ENCODE results near the gene ERVFRD-1.
"Not testable (repeated sequence)": the region's sequence is repeated elsewhere in the genome, so short reads cannot be mapped to it uniquely, and the experiment has no call there.

Gene ERVFRD-1

DNA sequence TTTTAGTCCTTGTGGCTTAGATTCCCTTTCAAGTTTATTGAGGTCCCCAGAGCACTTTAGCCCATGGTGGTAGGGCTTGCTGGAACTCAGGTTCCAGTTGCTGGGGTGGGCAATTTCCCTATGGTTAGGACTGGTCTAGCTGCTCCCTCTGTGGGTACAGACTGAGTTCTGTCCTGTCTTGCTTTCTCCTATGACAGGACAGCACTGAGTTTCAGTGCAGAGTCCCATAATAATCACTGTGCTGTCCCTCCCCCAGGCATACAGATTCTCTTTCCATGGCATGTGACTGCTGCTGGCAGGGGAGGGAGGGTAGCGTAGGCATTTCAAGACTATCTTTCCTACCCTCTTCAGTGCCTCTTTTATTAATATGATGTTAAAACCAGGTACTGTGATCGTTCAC lies 17.1 kb upstream of the ERVFRD-1 start:
- DNase-seq: no peak

DNA sequence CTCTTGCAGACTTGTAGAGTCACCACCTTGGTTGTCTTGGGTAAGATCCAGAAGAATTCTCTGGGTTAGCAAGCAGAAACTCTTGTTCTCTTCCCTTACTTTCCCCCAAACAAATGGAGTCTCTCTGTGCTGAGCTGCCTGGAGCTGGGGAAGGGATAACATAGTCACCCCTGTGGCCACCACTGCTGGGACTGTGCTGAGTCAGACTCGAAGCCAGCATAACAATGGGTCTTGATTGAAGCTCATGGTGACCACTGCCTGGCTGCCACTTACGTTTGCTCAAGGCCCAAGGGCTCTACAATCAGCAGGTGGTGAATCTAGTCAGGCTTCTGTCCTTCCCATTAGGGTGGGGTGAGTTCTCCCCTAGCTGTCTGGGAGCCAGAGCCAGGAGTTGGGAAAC lies 15.4 kb upstream of the ERVFRD-1 start:
- no peak for DNase-seq

DNA sequence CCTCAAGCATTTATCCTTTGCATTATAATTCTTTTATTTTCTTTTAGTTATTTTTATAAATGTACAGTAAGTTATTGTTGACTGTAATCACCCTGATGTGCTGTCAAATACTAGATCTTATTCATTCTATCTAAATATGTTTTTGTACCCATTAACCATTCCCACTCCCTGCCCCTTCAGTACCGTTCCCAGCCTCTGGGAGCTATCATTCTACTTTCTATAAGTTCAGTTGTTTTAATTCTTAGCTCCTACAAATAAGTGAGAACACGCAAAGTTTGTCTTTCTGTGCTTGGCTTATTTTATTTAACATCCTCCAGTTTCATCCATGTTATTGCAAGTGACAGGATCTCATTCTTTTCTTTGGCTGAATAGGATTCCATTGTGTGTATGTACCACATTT lies 12.5 kb upstream of the ERVFRD-1 start:
- DNase-seq: no peak

DNA sequence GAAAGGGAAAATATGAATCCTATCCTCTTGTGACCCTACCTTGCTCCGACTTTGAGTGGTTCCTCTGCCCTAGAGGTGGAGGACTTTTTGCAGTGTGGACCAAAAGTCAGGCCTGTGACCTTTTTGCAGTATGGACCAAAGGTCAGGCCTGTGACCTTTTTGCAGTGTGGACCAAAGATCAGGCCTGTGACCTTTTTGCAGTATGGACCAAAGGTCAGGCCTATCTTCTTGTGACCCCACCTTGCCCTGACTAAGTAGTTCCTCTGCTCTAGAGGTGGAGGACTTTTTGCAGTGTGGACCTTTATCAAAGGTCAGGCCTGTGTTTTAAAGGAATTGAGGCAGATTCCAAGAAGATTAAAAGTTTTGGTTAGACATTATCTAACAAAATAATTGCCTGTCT lies 10.9 kb upstream of the ERVFRD-1 start:
- DNase-seq: no peak

DNA sequence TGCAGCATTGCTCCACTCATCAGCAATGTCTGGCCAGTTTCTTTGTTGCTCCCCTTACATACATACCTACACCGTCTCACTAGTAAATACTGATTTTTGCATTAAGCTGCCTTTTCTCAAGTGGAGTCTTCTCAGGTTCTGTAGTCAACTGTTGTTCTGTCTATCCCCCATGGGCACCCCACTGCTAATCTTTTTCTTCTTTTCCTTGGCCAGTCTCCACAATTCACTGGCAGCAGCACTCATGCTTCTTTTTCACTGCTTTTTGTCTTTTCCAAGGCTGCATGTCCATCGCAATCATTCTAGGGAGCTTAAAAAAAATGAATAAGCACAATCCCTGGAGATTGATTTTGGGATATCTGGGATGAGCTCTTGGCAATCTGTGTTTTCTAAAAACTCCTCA lies 10.3 kb upstream of the ERVFRD-1 start:
- no peak for DNase-seq

DNA sequence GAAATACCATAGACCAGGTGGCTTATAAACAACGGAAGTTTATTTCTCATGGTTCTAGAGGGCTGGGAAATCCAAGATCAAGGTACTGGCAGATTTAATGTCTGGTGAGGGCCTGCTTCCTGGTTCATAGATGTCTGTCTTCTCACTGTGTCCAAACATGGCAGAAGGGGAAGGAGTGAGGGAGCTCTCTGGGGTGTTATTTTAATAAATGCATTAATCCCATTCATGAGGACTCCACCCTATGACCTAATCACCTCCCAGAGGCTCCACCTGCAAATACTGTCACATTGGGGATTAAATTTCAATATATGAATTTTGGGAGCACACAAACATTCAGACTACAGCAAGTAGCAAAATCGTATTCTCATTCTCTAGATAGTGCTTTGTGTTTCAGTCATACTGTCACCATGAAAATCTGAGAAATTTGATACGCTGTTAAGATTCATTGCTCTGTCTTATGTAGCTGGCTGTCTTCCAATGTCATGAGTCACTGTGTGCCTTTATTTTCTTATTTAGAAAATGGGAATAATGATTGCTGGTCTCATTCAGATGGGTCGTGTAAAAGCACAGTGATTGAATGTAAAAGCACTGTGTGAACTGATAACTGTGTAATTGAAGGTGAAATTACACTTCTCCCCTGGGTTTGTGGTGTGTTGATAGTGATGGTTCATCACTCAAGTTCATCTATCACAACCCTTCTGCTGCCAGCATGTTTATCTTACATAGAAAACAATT lies 8.9 kb upstream of the ERVFRD-1 start:
- no peak for DNase-seq

DNA sequence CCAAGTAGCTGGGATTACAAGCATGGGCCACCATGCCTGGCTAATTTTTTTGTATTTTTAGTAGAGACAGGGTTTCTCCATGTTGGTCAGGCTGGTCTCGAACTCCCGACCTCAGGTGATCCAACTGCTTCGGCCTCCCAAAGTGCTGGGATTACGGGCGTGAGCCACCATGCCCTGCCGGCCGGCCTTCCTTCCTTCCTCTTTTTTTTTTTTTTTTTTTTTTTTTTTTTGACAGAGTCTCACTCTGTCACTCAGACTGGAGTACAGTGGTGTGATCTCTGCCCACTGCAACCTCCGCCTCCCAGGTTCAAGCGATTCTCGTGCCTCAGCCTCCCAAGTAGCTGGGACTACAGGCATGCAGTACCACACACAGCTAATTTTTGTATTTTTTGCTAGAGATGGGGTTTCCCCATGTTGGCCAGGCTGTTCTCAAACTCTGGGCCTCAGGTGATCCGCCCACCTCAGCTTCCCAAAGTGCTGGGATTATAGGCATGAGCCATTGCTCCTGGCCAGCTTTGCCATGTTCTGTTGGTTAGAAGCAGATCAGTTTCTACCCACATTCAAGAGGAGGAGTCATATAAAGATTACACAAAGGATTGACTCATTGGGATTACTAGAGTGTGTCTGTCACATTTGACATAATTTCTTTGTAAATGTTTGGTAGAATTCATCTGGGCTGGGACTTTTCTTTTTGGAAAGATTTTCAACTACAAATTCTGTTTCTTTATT lies 4.4 kb upstream of the ERVFRD-1 start:
- DNase-seq: not testable (repeated sequence)

DNA sequence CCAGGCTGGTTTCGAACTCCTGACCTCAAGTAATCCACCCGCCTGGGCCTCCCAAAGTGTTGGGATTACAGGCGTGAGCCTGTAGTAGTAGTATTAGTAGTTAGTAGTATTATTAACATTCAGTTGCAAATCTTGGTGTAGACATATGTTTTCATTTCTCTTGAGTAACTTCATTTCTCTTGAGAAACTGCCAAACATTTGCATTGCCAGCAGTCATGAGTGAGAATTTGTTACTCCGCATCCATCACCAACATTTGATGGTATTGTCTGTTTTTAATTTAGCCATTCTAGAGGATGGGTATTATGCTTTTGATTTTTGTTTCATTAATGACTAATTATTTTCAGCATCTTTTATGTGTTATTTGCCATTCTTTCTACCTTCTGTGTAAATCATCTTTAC lies 1.5 kb upstream of the ERVFRD-1 start:
- DNase-seq: no peak

DNA sequence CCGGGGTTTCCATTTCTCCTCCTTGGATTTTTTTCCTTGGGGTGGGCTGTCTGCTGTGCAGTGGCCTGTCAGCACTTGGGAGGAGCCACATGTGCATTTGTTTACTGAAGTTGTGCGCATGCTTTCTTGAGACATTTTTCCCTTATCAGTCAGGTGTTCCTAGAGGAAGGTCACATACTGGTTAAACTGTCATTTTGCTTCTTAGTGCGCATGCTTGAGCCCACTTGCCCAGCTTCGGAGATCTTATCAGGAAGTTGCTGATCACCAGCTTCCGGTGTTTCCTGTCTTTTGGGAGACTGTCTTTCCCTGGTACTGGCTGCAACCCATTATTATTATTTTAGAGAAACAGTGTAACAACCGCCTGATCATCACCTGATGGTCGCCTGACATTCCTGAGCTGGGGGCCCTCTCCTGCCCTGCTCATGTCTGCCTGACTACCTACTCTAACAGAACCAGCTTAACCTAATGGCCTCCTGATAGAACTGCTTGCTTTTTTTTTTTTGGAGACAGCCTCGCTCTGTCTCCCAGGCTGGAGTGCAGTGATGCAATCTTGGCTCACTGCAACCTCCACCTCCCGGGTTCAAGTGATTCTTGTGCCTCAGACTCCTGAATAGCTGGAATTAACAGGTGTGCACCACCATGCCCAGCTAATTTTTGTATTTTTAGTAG lies 378 bp upstream of the ERVFRD-1 start:
- no peak for DNase-seq

DNA sequence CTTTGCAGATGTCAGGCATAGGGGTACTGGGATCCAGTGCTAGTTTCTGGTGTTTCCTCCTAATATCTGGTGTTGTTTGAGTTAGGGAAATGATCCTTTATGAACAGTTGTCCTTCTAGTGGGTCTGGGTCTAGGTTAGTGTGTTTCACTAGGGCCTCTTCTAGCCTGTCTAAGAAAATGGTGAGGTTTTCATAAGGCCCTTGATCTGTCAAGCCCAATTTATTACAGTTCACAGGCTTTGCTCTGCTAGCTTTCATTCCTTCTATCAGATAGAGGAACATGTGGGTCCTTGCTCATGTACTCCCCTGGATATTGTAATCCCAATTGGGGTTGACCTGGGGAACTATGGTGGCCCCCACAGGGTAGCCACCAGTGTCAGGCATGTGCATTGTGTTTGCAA lies 2.8 kb downstream of the ERVFRD-1 start:
- no peak for DNase-seq

DNA sequence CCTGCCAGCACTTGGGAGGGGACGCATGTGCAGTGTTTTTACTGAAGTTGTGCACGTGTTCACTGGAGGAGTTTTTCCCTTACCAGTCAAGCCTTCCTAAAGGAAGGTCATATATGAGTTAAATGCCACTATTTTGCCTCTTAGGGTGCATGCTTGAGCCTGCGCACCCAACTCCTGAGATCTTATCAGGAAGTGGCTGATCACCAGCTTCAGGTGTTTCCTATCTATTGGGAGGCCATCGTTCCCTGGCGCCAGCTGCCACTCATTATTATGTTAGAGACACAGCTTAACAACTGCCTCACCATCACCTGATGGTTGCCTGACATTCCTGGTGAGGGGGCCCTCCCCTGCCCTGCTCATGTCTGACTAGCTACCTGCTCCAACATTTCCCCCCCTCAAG lies 8.5 kb downstream of the ERVFRD-1 start:
- DNase-seq: no peak

DNA sequence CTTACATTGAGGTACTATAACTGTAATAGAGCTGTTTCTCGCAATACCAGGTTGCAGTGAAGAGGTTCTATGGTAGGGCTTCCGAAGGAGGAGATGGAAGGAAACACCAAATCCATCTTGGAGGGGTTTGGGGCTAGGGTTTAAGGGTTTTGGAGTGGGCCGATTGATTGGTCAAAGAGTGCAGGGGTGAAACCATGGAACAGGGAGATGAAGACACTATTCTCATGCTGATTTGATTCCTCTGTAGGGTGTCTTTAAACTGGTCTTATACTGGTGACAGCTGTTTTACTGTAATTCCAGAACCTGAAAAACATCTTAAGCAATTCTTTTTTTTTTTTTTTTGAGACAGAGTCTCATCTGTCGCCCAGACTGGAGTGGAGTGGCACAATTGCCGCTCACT lies 10.1 kb downstream of the ERVFRD-1 start:
- DNase-seq: no peak

DNA sequence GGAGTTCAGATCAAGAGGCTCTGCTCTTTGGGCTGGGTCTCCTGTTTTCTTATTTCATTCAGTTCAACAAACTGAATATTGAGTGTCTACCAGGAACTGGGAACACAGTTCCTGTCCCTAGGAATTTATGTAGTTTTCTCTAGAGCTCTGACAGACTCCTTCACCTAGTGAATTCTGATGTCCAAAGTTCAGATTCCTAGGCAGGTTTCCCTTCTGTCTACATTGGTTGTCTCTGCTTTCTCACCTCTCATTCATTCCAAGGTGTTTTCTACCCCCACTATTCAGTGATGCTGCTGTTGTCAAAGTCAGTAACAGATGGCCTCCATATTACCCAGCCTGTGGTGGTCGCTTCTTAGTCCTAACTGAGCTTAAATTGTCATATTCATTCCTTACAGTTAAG lies 13.5 kb downstream of the ERVFRD-1 start:
- DNase-seq: no peak

DNA sequence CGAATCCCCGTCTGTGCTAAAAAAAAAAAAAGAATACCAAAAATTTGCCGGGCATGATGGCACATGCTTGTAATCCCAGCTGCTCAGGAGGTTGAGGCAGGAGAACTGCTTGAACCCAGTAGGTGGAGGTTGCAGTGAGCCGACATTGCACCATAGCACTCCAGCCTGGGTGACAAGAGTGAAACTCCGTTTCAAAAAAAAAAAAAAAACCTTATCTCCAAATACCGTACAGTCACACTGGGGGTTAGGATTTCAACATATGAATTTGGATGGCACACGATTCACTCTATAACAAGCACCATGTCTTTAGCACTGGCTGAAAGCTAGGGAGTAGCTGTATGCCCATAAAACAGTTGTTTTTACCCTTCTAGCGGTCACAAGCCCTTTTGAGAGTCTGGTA lies 14.0 kb downstream of the ERVFRD-1 start:
- DNase-seq: no peak

DNA sequence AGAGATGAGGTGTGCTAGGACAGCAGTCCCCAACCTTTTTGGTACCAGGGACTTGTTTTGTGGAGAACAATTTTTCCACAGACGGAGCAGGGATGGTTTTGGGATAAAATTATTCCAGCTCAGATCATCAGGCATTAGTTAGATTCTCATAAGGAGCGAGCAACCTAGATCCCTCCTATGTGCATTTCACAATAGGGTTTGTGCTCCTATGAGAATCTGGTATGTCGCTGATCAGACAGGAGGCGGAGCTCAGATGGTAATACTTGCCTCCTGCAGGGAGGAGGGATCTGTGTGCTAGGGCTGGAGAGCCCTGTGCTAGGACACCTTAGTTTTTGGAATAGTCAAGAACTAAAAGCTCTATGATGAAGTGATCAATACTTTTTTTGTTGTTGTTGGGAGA lies 15.4 kb downstream of the ERVFRD-1 start:
- no peak for DNase-seq

DNA sequence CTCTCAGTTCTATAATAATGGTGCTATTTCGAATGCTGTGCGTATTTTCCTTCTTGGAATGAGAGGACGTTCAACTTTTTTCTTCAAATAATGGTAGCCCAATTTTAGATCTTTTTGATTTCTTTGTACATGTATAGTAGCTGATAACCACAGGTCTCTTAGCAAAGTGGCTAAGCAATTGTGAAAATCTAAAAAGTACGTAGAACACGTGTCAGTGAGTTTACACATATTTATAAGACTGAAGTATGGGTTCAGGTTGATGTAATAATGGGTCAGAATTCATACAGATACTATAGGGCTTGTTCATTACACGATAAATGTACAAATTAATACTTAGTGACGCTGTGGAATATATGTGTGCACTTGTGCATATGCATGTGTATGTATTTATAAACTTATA lies 16.6 kb downstream of the ERVFRD-1 start:
- DNase-seq: no peak

DNA sequence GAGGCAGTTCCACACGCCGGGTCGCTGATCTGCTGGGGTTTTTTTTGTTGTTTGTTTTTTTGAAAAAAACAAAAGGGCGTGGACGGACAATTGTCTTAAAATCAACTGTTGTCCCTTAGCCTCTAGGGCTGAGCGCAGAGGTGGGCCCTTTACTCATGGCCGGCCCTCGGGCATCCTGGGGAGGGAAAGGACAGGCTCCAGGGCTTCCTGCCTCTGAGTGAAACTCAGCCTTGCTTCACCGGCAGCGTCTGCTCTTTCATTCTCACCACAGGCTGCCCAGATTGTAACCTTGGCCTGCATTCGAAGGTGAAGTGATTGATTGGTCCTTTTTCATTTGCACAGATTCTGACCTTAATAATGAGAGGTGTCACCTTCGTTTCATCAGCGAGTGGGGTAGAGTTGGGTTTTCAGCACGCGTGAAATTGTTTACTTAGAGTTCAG lies 17.1 kb downstream of the ERVFRD-1 start:
- DNase-seq: peak in 1 of 2 donors; percentile 44

DNA sequence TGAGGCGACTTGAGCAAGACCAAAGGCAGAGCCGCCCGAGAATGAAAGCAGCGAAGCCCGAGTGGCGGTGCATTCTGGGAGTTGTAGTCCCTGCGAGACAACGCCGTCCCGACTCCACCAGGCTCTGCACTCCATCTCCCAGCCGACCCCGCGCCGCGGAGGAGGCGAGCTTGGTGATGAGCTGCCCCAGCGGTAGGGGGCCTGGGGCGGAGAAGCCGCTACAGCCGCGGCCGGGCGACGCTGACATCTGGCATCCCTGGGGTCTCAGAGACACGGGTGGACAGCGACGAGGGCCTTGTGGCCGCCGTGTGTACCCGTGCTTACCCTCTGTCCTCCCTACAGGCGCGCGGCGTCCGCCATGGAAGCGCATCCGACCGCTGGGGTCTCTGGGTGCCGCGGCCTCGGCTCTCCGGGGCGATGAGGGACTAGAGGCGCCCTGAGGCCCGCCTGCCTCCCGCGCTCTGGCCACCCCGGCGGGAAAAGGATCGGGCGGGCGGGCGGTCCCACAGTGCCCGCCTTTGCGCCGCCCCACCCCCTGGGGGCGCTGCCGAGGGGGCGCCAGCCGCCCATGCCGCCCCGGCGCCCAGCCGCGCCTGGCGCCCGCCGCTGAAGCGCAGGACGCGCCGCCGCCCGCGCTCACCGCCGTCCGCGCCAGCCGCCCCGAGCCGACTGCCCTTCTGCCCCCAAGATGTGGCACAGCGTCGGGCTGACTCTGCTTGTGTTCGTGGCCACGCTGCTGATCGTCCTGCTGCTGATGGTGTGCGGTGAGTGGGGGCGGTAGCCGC lies 17.7 kb downstream of the ERVFRD-1 start, which contains the start of gene SMIM13:
TSS of gene SMIM13 (plus strand) at position 209 of the 785 bp plus-strand sequence. CDS start at position 689, 480 bp downstream.
- DNase-seq: peak; percentile 96 to 98

DNA sequence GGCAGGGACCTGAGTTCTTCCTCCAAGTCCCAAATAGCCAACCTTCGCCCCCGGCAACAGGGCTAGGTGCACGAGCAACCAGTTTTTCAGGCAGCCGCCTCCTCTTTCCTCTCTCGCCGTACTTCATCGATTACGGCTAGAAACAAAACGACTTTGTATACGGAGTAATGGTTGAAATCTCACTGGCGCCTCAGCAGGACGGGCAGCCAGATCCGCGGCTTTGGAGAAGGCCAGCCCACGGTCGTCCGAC lies 18.2 kb downstream of the ERVFRD-1 start:
- DNase-seq: no peak

DNA sequence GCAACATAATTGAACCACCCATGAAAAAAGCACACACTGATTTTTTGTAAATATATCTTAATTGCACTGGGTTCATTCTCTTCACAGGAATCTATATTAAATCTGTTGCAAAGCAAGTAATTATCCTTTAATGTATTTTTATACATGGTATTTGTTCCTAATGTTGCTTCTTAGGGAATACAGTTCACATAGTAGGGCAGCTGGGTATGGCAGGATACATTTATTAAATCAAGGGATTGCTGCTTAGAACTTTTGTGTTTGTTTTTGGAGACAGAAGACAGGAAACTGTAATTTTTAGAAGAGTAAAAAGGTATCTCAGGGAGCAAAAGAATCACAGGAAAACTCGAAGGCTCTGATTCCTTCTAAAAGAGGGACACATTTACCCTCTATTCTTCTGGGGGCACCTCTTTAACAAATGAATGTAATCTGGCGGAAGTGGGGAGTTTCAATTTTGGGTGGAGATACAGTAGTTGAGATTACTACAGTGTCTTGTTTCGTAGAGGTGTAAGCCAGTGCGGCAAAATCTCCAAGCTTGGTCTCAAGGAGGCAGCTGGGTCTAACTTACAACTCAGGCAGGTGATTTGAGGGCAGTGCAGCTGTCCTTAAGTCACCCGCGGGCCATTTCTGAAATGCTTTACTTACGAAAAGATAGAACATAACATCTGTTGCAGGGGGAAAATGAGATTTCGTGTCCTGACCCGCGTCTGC lies 18.7 kb downstream of the ERVFRD-1 start:
- peak in 1 of 2 donors; percentile 35 for DNase-seq

DNA sequence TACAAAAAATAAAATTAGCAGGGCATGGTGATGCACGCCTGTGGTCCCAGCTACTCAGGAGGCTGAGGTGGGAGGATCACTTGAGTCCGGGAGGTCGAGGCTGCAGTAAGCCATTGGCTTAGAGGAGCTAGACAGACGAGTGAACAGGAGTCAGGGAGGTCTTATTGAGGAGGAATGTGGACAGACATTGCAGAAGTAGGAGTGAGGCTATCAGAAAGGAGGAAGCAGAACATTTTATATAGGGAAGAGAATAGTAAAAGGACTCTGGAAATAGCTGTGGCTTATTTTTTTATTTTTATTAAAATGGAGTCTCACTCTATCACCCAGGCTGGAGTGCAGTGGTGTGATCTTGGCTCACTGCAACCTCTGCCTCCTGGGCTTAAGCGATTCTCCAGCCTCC lies 20.4 kb downstream of the ERVFRD-1 start:
- not testable (repeated sequence) for DNase-seq

DNA sequence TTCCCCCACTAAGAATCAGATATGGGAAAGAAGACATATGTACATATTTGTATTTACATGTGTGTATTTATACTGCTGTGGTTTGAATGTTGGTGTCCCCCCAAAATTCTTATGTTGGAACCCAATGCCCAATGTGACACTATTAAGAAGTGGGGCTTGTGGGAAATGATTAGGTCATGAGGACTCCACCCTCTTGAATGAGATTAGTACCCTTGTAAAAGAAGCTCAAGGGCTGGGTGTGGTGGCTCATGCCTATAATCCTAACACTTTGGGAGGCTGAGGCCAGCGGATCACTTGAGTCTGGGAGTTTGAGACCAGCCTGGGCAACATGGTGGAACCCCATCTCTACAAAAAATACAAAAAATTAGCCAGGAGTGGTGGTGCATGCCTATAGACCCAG lies 21.8 kb downstream of the ERVFRD-1 start:
- no peak for DNase-seq
